HT-29 (cell line): ENCODE measurements around the gene PKLR. TPM values are rescaled to one million over a fixed set of nuclear protein-coding genes. Genes with fewer than 3 reads are reported as not detected.
"Not testable (repeated sequence)": the region's sequence is repeated elsewhere in the genome, so short reads cannot be mapped to it uniquely, and the experiment has no call there.

Source experiments
- DNase-seq: peaks from one replicate; pipeline ENCODE4 v3.0.0-alpha.2; 2015; ENCODE audit warnings: low spot score
- total RNA-seq: library from RNA; depleted of rRNA; stranded (reverse); fragments of >200 nt; shearing (Covaris generic); gene quantifications from 2 replicates; pipeline ENCODE4 v1.2.3, GENCODE V29; 2014

The PKLR gene
- total RNA-seq, 1 experiment from 2014 or later, result 0.28 TPM

DNA sequence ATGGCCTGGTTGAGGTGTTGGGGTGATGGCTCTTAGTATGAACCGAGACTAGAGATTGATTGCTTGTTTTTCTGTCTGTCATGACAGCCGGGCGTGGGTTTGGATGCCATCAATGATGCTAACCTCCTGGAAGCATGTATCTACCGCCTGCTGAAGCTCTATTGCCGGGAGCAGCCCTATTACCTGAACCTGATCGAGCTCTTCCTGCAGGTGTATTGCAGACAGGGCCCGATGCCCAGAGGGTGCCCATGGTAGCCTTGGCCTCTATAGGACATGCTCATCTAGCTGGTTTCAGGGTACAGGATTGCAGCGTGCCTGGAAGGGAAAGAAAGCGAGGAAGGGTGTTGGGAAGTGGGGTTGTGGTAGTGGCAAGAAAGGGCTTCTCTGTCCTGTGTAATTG, 16.8 kb upstream of the PKLR start:
- DNase-seq, result no peak

DNA sequence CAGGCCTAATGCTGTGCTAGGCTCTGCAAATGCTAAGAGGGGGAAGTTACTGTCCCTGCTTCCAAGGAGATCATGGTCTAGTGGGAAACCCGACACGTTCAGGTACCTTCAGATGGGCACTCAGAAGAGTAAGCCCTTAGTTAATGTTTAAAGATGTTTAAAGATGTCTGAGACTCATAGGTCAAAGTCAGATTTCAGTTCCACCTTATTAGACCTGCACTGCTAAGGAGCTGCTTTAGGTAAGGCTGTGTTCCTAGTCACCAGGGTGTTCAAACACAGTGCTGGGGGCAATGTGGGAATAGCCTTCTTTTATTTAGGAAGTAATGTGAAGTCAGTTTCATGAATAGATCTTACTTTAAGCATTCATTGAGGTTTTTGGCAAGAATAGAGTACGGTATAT, 15.7 kb upstream of the PKLR start:
- DNase-seq, result no peak

DNA sequence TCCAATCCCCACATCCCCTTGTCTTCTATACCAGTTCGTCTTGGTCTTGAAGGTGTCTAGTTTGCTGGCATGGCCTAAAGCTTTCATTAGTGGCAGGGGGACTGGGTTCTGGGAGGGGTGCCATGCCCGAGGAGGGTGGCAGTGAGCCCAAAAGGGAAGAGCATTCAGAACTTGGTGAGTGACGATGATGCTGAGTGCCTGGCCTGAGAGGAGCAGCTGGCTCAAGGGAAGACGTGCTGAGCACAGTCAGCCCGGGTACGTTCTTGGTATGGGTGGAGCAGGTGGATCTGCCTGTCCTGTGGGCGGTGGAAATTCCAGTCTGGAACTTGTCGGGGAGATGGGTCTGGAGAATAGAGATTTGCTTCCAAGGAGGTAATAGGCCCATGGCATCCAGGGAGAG, 12.0 kb upstream of the PKLR start:
- peak; percentile 31 for DNase-seq

DNA sequence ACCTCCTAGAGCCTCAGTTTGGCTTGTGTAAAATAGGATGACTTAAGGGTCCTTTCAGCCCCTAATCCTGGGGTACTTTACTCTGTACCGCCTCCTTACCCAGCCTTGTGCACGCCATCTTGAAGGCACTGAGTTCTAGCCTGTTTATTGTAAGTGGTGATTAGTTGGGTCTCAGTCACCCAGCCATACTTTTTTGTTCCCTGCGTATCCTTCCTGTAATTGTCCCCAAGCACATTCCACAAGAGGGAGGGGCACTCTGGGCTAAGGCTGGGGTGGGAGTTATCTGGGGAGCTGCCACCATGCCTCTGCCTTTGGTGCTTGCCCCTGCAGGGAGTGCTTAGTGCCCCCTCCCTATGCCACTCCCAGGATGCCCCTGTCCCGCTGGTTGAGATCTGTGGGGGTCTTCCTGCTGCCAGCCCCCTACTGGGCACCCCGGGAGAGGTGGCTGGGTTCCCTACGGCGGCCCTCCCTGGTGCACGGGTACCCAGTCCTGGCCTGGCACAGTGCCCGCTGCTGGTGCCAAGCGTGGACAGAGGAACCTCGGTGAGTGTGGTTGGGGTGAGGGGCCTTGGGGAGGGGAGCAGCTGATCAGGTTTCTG, 8.3 kb upstream of the PKLR start:
- DNase-seq, result peak; percentile 58

DNA sequence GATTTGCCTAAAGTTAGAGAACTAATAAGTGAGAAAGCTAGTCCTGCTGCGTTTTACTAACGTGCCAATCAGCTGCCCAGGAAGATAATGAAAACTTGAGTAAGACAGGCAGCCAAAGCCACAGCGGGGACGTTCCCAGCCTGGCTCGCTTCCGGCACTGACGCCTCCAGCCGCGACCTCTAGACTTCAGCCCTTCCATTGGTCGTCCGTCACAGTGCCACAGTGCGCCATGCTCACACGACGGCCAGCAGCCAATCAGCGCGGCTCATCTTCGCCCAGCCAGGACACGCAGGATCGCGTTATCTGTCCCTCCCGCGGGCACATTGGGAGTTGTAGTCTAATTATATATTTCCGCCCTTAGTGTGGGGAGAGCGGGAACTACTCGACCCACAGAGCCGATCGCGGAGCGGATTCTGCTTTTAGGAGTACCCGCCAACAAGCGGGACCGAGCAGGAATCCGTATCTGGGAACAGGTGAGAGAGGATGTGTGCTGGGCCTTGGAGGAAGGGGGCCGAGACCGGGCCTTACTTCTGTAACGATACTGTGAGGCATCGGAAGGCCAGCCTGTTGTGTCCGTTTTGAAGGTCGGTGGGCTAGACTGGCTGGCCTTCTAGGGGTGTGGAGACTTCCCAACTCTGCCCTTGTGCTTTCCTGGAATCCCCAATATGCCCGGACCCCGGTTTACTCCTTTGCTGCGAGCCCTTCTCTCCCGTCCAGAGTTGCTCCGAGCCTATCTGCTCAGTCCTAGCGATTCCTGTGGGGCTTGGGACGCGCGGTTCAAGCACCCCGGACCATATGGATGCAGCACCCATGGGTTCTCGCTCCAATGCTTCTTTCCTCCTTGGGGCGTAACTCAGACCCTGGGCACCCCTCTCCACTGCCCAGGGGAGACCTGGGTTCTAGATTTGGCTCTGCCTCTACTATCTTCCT, 7.5 kb upstream of the PKLR start, which contains the start of gene FDPS:
TSS of gene FDPS (plus strand) at position 374 of the 930 bp plus-strand sequence. CDS start 924 bp downstream, outside the sequence.
- DNase-seq, result peak; percentile 99

DNA sequence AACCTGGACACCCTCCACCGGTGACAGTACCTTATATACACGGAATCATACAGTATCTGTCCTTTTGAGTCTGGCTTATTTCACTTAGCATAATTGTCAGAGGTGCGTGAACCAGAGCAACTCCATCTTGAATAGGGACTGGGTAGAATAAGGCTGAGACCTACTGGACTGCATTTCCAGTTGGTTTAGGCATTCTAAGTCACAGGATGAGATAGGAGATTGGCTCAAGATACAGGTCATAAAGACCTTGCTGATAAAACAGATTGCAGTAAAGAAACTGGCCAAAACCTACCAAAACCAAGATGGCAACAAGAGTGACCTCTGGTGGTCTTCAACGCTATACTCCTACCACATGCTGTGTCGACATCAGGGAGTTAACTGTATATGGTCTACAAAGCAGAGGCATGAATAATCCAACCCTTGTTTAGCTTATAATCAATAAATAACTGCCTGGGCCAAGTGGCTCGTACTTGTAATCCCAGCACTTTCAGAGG, 6.1 kb upstream of the PKLR start:
- peak; percentile 34 for DNase-seq

DNA sequence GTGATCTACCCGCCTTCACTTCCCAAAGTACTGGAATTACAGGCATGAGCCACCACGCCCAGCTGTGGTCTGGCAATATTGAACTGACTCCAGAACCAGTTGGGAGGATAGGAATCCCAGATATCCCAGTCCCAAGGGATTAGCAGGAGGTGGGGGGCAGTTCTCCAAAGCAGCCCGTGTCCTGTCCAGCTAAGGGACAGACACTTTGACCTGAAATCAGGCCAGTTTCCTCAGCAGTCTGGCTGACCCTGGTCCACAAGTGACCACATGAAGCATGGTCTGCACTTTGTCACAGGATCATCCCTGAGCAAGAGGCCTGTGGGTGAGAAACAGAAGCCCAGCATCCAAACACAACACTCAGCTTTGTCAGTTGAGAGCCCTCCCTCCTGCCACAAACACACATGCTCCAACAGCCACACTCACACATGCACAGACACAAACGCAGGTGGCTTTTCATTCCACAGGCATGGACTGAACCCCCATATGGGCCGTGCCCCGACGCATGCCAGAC, 4.7 kb upstream of the PKLR start:
- DNase-seq, result no peak

DNA sequence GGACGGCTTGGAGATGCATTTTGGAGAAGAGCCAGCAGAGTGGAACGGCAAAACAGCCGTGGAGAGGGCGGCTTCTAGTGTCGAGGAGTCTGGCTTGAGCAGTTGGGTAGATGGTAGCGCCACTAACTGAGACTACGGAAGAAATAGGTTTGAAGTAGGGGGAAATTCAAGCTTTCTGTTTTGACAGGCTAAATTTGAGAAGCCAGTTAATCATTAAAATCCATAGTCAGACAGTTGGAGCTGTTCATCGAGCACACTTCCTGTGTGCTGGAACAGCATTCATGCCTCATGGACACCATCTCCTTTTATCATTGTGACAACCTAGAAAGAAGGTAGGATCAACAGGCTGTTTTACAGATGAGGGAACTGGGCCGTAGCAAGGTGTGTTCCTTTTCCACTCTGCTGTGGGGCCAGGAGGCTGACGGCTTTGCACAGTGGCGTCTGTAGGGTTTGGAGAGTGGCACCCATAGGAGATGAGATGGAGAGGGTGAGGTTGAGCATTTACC, 3.4 kb upstream of the PKLR start:
- no peak for DNase-seq

DNA sequence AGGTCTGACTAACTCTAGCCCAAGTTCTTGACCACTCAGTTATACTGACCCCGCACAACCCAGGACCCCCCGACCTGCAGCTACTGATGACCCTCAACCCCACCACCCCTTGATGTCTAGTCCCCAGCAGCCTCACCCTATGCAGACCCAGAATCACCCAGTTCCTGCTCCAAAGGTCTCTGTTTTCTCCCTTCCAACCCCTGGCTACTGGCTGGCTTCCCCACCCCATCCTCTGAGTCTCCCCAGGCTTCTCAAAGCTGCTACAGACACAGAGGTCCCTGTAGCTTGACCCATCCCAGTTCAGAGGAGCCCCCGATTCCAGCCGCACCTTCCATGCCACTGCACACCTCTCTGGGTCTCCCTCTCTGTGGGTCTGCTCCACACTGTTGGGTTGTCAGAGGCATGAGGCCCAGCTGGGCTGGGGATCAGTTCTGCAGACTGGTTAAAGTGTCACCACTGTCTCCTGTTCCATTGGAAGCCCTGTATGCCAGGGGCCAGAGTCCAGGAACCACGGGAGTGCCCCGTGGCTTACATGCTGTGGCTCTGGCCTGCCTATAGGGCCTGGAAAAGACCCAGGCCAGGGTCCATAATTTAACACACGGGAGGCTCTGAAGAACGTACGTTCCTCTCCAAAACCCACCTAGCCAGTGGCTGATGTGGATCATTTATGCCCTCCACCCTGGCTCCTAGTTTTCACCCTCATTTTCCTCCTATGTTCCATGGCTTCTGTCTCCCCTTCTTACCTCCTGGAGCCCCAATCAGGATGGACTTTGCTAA, 497 bp downstream of the PKLR start:
- no peak for DNase-seq

DNA sequence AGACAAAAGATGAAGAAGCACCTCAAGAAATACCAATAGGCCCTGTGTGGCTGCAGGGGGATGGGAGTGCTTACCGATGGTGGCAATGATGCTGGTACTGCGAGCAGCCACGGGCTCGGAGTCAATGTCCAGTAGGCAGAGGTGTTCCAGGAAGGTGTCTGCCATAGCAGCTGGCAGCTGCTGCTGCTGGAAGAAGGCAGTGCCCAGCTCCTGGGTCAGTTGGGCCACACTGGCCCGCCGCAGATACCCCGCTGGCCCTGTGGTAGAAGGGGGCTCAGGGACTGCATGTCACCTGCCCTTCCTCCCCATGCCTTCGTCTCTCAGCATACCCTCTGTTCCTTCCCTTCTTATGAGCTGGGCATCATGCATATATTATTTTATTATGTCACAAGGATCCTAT, 1.2 kb downstream of the PKLR start:
- no peak for DNase-seq

DNA sequence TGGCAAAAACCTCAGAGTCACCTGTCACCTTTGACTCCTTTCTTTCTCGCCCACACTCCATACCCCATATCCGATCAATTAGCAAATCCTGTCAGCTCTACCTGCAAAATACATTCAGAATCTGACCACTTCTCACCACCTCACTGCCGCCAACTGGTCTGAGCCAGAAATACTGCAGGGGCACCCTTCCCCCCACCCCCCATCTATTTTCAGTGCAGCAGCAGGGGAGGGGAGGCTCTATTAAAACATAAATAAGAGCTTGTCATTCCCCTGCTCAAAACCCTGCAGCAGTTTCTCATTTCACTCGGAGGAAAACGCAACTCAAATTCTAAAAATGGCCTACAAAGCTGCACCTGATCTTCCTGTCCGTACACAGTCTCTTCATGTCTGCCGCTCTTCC, 3.9 kb downstream of the PKLR start:
- DNase-seq, result no peak

DNA sequence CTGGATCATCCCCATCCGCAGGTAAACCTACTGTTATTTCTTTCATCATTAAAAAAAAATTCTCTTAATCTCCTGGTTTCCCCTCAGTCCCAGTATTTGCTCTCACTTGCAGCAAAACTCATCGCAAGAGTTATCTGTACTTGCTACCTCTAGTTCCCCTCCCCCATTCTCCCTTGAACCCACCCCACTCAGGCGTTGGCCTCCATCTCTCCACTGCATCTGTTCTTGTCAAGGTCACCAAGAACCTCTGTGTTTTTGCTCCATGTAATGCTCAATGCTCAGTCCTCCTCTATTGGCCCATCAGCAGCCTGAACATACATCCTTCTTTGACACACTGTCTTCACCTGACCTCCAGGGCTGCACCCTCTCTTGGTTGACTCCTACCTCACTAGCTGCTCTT, 4.6 kb downstream of the PKLR start:
- no peak for DNase-seq

DNA sequence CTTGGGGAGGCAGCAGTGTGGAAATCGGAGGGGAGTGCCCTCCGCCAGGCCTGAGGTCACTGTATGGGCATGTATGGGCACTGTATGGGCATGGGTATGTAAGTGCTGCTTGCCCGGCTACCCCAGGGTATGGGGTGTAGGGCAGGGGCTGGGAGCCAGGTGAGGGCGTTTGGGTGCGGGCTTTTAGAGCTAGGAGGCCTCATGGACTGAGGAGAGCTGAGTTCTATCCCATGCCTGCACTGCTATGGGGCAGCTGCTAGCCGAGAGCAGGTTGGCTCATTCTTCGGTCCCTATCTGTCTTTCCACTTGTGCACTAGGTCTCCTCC, 5.3 kb downstream of the PKLR start:
- no peak for DNase-seq

DNA sequence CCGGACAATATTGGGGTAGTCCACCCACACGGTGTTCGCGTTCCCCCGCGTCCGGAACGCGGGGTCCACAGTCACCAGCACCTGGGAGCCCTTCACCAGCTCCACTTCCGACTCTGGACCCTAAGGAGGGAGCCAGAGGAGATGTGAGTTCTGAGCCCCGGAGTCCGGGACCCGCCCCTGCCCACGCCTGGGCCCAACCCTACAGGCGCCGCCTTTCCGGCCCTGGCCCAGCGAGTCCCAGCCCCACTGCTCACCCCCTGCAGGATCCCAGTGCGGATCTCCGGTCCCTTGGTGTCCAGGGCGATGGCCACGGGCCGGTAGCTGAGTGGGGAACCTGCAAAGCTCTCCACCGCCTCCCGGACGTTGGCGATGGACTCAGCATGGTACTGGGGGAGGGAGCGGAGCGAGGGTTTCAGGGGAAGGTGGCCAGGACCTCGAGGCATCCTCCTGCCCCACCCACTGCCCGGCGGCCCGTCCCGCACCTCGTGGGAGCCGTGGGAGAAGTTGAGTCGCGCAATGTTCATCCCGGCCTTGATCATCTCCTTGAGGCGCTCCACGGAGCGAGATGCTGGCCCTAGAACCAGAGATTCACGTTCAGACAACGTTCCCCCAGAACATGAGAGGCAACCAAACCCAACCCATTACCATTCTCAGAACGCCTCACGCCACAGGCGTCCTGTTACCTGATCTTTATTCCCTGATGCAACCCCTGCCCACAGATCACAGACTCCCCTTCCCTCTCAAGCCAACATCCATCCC, 5.9 kb downstream of the PKLR start:
- no peak for DNase-seq

DNA sequence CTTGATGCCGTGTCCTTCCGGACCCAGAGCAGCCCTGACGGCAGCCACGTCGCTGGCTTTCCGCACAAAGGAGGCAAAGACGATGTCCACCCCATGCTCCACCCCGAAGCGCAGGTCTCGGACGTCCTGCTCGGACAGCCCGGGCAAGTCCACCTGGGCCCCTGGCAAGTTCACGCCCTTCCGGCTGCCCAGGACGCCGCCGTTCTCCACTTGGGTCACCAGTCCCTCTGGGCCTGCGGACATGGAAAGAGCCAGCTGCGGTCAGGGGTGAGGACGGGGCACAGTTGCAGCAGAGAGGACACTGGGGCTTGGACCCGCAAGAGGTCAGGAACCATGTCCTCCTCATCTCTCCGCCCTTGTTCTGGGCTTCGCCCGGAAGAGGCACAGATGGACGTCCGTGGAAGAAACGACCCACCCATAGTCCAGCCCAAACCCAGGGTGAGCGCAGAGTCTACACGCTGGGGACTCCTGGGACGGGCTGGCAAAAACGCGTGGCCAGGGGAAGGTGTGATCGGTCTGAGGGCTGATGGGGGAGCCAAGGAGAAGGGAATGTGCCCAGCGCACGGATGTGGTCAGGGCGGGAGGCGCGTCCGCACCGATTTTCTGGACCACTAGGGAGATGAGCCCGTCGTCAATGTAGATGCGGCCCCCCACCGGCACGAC, 6.6 kb downstream of the PKLR start:
- DNase-seq, result no peak

DNA sequence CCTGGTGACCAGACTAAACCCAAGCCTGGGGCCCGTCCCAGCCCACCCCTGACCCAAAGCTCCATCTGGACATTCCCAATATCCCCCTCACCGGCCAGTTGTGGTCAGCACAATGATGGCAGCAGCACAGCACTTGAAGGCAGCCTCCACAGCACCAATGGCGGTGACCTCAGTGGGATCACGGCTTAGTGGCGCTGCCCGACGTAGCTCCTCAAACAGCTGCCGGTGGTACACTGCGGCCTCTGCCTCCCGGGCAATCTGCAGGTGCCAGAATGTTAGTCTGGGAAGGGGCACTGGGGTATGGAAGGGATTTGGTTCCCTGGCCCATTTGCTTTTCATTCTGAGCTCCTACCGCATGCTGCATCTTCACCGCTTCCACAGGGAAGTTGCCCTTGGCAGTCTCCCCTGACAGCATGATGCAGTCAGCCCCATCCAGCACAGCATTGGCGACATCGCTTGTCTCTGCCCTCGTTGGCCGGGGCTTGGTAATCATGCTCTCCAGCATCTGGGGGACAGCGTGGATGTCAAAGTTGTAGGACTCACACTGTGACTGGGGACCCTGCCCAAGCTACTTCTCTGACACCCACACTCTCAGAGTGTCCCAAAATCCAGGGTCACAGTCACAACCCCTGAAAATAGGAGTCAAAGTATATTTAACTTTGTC, 8.0 kb downstream of the PKLR start:
- no peak for DNase-seq

DNA sequence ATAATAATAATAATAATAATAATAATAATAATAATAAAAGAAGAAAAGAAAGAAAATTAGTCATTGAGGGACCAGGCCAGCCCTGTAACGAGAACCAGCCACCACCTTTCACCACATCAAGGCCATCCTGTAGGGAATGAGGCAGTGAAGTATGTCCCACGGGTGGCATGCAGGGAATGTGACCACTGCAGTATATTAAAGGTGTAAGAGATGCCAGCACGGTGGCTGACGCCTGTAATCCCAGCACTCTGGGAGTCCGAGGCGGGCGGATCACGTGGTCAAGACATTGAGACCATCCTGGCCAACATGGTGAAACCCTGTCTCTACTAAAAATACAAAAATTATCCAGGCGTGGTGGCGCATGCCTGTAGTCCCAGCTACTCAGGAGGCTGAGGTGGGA, 10.2 kb downstream of the PKLR start:
- DNase-seq, result not testable (repeated sequence)

DNA sequence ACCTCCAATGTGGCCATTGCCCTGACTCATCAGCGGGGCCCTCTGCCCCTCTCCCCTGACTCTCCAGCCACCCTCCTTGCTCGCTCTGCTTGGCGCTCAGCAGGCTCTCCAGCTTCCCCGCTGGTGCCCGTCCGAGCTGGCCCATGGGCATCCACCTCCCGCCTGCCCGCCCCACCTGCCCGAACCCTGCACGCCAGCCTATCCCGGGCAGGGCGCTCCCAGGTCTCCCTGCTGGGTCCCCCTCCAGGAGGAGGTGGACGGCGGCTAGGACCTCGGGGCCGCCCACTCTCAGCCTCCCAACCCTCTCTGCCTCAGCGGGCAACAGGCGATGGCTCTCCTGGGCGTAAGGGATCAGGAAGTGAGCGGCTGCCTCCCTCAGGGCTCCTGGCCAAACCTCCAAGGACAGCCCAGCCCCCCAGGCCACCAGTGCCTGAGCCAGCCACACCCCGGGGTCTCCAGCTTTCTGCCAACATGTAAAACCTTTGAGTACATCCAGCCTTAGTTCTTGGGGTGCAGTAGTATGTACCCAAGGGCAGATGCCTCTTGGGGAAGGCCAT, 13.2 kb downstream of the PKLR start:
- no peak for DNase-seq

DNA sequence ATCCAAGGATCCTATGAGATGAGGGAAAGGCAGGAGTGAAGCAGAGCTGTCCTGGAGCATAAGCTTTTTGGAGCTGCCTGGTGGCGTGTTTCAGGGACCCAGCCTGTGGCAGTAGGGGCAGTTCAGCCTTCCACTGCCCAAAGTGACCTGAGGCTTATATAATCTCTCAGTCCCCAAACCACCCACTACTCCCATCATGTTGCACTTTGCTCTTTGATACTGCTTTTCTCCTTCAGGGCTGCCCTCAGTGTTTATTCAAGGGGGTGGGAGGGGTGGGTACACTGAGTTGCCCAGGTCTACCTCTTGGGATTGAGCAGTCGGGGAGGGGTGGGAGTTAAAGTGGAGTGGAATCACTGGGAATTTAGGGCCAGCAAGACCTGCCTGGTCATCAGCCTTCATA, 14.7 kb downstream of the PKLR start:
- no peak for DNase-seq

DNA sequence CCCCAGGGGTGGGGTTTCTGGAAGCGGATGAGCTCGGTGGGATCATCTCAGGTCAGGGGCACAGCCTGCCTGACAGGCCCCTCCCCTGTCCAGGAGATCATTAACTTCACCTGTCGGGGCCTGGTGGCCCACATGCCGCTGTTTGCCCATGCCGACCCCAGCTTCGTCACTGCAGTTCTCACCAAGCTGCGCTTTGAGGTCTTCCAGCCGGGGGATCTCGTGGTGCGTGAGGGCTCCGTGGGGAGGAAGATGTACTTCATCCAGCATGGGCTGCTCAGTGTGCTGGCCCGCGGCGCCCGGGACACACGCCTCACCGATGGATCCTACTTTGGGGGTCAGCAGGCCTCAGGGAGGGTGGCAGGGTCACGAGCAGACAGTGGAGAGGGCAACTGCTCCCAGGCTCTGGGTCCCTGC, 15.6 kb downstream of the PKLR start:
- no peak for DNase-seq
